Neural cell (in vitro differentiated cells): ENCODE data around the gene CFAP61. TPM values are rescaled to one million over a fixed set of nuclear protein-coding genes. Genes with fewer than 3 reads are reported as not detected.

ENCODE experiments used
- H2AFZ ChIP-seq: fragments of 200-600, 300-800 bp; sonication (generic), shearing (Covaris generic); 2 replicates; pipeline ENCODE4 v1.6.0; 2014; ENCODE audit warnings: low read depth, mild to moderate bottlenecking, antibody characterized with exemption, low read length, moderate library complexity
- H3F3A ChIP-seq: fragments of 200-600 bp; shearing (Covaris generic); 2 replicates; pipeline ENCODE4 v1.6.1; 2016; ENCODE audit warnings: mild to moderate bottlenecking, moderate library complexity, mixed read lengths, antibody characterized with exemption, low read length; ENCODE audit not compliant: insufficient read depth, poor library complexity, severe bottlenecking
- H3K27ac ChIP-seq: fragments of 200-600, 300-800 bp; sonication (generic), shearing (Covaris generic); 2 replicates; pipeline ENCODE4 v1.5.1; 2014; ENCODE audit warnings: mild to moderate bottlenecking, low read length, moderate library complexity
- H3K27me3 ChIP-seq: fragments of 300-800, 200-600 bp; sonication (generic), shearing (Covaris generic); 2 replicates; pipeline ENCODE4 v1.6.0; 2014; ENCODE audit warnings: mild to moderate bottlenecking, low read depth, low read length, moderate library complexity; ENCODE audit not compliant: insufficient read depth
- H3K36me3 ChIP-seq: fragments of 300-800, 200-600 bp; sonication (generic), shearing (Covaris generic); 2 replicates; pipeline ENCODE4 v1.5.1; 2014; ENCODE audit warnings: mild to moderate bottlenecking, antibody characterized with exemption, low read length, moderate library complexity; ENCODE audit not compliant: insufficient read depth
- H3K4me2 ChIP-seq: fragments of 300-800, 200-600 bp; sonication (generic), shearing (Covaris generic); 2 replicates; pipeline ENCODE4 v1.6.0; 2014; ENCODE audit warnings: mild to moderate bottlenecking, low read length
- H3K4me3 ChIP-seq: fragments of 300-800, 200-600 bp; sonication (generic), shearing (Covaris generic); 2 replicates; pipeline ENCODE4 v1.5.1; 2014; ENCODE audit warnings: mild to moderate bottlenecking, low read length, moderate library complexity
- H3K79me2 ChIP-seq: fragments of 200-600 bp; shearing (Covaris generic); replicated peaks from 2 replicates; pipeline ENCODE4 v1.6.0; 2014; ENCODE audit warnings: mild to moderate bottlenecking, low read length, moderate library complexity; ENCODE audit not compliant: insufficient read depth
- H3K9ac ChIP-seq: fragments of 300-800, 200-600 bp; sonication (generic), shearing (Covaris generic); 2 replicates; pipeline ENCODE4 v1.6.1; 2016; ENCODE audit warnings: mild to moderate bottlenecking, low read length, mixed read lengths
- H3K9me2 ChIP-seq: fragments of 200-600 bp; shearing (Covaris generic); 2 replicates; pipeline ENCODE4 v1.6.1; 2016; ENCODE audit warnings: mild to moderate bottlenecking, low read length, mixed read lengths; ENCODE audit not compliant: insufficient read depth
- H3K9me3 ChIP-seq: fragments of 200-600, 300-800 bp; sonication (generic), shearing (Covaris generic); 2 replicates; pipeline ENCODE4 v1.6.1; 2016; ENCODE audit warnings: mild to moderate bottlenecking, mixed run types, low read length, moderate library complexity, mixed read lengths
- H4K20me1 ChIP-seq: fragments of 200-600 bp; shearing (Covaris generic); 2 replicates; pipeline ENCODE4 v1.6.1; 2016; ENCODE audit warnings: mild to moderate bottlenecking, mixed run types; ENCODE audit not compliant: insufficient read depth
- EP300 ChIP-seq: fragments of 450-650 bp; conservative IDR thresholded peaks from 2 replicates; pipeline ENCODE4 v1.6.1; 2014; ENCODE audit warnings: antibody characterized with exemption, mild to moderate bottlenecking, moderate library complexity; ENCODE audit not compliant: poor library complexity, severe bottlenecking
- EZH2 ChIP-seq: fragments of 200-600, 300-800 bp; shearing (Covaris generic), sonication (generic); IDR thresholded peaks from 2 replicates; pipeline ENCODE4 v1.6.1; 2014; ENCODE audit warnings: antibody characterized with exemption, low read length, borderline replicate concordance, mild to moderate bottlenecking; ENCODE audit not compliant: insufficient read depth, poor library complexity, severe bottlenecking
- MXI1 ChIP-seq: fragments of 450-650 bp; conservative IDR thresholded peaks from 2 replicates; pipeline ENCODE4 v1.6.1; 2014; ENCODE audit warnings: antibody characterized with exemption, mild to moderate bottlenecking; ENCODE audit not compliant: poor library complexity, severe bottlenecking
- POLR2AphosphoS5 ChIP-seq: IDR thresholded peaks from 2 replicates; pipeline ENCODE4 v1.6.1; 2012
- RAD21 ChIP-seq: fragments of 450-650 bp; conservative IDR thresholded peaks from 2 replicates; pipeline ENCODE4 v1.6.1; 2014; ENCODE audit warnings: antibody characterized with exemption, mild to moderate bottlenecking, moderate library complexity
- SMC3 ChIP-seq: fragments of 450-650 bp; conservative IDR thresholded peaks from 2 replicates; pipeline ENCODE4 v1.6.1; 2014; ENCODE audit warnings: antibody characterized with exemption, mild to moderate bottlenecking, moderate library complexity; ENCODE audit not compliant: poor library complexity
- TAF1 ChIP-seq: IDR thresholded peaks from 2 replicates; pipeline ENCODE4 v1.6.1; 2012; ENCODE audit warnings: low read depth
- polyA plus RNA-seq: library from polyadenylated mRNA; depleted of rRNA; stranded (reverse); fragments of >200 nt; gene quantifications from 2 replicates; pipeline ENCODE4 v1.2.3, GENCODE V29; 2014
- TF ChIP-seq, protein P1 (sequence below): IDR thresholded peaks from 2 replicates; pipeline ENCODE4 v1.6.1; 2012; ENCODE audit warnings: borderline replicate concordance
- TF ChIP-seq, protein P2 (sequence below): fragments of 450-650 bp; IDR thresholded peaks from 2 replicates; pipeline ENCODE4 v1.5.1; 2014; ENCODE audit warnings: antibody characterized with exemption, mild to moderate bottlenecking, moderate library complexity; ENCODE audit not compliant: poor library complexity, severe bottlenecking

CFAP61 gene
- polyA plus RNA-seq, 1 donor from 2014 or later: 0.42 TPM

DNA sequence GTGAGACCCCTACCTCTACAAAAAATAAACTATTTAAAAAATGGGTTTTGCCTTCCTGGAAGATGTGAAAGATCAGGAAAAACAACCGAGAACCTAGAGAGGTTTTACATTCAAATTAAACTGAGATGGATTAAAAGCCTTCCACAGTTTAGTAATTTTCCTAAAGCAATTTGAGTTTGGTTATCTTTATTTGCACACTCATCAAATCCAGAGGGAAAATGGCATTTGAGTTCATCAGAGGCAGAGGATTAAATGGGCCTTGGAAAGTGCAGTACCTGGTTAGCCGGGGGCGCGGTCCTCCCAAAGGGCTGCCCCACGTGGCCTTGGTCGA, 158.6 kb downstream of the CFAP61 start:
- H3K79me2 ChIP-seq: no peaks in the 10 kb centered on the region
- no peak overlapping the region for H2AFZ ChIP-seq
- H3K27me3 ChIP-seq: no peaks in the 10 kb centered on the region
- H4K20me1 ChIP-seq: no peaks in the 10 kb centered on the region
- no peaks in the 10 kb centered on the region for H3K9me3 ChIP-seq
- H3F3A ChIP-seq: no peaks in the 10 kb centered on the region
- no peak overlapping the region for H3K27ac ChIP-seq
- no peaks in the 10 kb centered on the region for H3K9me2 ChIP-seq
- H3K4me2 ChIP-seq: no peak overlapping the region
- TF ChIP-seq, protein P1, sequence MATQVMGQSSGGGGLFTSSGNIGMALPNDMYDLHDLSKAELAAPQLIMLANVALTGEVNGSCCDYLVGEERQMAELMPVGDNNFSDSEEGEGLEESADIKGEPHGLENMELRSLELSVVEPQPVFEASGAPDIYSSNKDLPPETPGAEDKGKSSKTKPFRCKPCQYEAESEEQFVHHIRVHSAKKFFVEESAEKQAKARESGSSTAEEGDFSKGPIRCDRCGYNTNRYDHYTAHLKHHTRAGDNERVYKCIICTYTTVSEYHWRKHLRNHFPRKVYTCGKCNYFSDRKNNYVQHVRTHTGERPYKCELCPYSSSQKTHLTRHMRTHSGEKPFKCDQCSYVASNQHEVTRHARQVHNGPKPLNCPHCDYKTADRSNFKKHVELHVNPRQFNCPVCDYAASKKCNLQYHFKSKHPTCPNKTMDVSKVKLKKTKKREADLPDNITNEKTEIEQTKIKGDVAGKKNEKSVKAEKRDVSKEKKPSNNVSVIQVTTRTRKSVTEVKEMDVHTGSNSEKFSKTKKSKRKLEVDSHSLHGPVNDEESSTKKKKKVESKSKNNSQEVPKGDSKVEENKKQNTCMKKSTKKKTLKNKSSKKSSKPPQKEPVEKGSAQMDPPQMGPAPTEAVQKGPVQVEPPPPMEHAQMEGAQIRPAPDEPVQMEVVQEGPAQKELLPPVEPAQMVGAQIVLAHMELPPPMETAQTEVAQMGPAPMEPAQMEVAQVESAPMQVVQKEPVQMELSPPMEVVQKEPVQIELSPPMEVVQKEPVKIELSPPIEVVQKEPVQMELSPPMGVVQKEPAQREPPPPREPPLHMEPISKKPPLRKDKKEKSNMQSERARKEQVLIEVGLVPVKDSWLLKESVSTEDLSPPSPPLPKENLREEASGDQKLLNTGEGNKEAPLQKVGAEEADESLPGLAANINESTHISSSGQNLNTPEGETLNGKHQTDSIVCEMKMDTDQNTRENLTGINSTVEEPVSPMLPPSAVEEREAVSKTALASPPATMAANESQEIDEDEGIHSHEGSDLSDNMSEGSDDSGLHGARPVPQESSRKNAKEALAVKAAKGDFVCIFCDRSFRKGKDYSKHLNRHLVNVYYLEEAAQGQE: no peak
- TF ChIP-seq MXI1 (no peak), SMC3 (no peak), RAD21 (no peak), EZH2 (no peak), POLR2AphosphoS5 (no peak), EP300 (no peak), TAF1 (no peak)
- TF ChIP-seq, protein P2, sequence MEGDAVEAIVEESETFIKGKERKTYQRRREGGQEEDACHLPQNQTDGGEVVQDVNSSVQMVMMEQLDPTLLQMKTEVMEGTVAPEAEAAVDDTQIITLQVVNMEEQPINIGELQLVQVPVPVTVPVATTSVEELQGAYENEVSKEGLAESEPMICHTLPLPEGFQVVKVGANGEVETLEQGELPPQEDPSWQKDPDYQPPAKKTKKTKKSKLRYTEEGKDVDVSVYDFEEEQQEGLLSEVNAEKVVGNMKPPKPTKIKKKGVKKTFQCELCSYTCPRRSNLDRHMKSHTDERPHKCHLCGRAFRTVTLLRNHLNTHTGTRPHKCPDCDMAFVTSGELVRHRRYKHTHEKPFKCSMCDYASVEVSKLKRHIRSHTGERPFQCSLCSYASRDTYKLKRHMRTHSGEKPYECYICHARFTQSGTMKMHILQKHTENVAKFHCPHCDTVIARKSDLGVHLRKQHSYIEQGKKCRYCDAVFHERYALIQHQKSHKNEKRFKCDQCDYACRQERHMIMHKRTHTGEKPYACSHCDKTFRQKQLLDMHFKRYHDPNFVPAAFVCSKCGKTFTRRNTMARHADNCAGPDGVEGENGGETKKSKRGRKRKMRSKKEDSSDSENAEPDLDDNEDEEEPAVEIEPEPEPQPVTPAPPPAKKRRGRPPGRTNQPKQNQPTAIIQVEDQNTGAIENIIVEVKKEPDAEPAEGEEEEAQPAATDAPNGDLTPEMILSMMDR: no peak
- no peak overlapping the region for H3K9ac ChIP-seq
- no peaks in the 10 kb centered on the region for H3K36me3 ChIP-seq
- H3K4me3 ChIP-seq: no peak overlapping the region

DNA sequence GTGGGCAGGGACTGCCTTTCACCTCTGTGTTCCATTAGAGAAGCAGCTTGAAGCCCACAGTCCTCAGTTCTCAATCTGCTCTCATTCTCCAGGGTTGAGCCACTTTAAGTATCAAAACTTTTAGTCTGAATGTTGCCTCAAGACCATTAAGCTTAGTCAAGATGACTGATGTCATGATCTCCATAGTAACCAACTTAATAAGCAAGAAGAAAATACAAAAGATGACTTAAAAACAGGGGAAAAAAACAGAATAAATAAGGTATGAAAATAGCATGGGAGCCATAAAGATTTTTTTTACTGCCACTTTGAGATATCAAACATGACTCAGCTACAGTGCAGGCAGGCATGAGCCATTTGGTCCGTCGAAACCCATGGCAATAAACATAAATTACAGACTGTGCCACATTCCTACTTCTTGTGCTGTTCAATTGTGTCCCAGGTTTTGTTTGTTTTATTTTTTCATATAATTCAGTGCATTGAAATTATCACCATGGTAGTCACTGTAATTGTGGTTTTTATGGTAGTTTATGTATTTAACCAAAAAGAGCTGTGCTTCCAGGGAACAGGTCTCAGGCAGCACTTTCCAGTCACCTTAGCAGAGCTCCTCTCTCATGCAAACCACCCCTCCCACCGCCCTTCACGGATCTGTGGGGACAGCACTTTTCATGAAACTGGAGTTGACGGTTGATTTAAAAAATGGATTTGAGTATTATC, 159.1 kb downstream of the CFAP61 start:
- H3K9me3 ChIP-seq: no peaks in the 10 kb centered on the region
- H4K20me1 ChIP-seq: no peaks in the 10 kb centered on the region
- H3K36me3 ChIP-seq: no peaks in the 10 kb centered on the region
- TF ChIP-seq EZH2 (no peak), MXI1 (no peak), EP300 (no peak), SMC3 (no peak), TAF1 (no peak), POLR2AphosphoS5 (no peak), RAD21 (no peak)
- TF ChIP-seq, protein P1: no peak
- TF ChIP-seq, protein P2: no peak
- no peak overlapping the region for H3K27ac ChIP-seq
- no peak overlapping the region for H3K9ac ChIP-seq
- no peaks in the 10 kb centered on the region for H3K79me2 ChIP-seq
- H3K4me2 ChIP-seq: no peak overlapping the region
- H3K9me2 ChIP-seq: no peaks in the 10 kb centered on the region
- H3K4me3 ChIP-seq: no peak overlapping the region
- H2AFZ ChIP-seq: no peak overlapping the region
- no peaks in the 10 kb centered on the region for H3F3A ChIP-seq
- no peaks in the 10 kb centered on the region for H3K27me3 ChIP-seq
